GM21717 (cell line): ENCODE results near the gene AGAP1.

ENCODE experiments used
- ATAC-seq: cut with Tn5 transposase; IDR thresholded peaks from one replicate; pipeline ENCODE4 v1.9.1; 2021; ENCODE audit warnings: mild to moderate bottlenecking, moderate library complexity; ENCODE audit not compliant: unreplicated experiment

AGAP1 gene

DNA sequence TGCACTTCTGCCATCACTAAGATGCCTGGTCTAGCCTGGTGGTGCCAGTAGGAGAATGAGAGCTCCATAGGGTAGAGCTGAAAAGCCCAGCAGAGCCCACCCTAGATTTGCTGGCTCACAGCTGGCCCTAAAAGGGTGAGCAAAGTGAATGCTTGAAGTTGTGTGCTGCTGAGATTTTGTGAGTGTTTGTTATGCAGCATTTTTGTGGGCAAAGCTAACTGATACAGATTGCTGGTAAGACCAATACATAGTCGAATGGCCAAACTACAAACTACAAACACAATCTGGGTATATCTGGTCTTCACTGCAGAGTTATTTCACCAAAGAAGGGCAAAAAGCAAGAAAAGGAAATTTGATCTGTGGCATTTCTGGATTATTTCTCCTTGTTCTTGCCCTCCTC, 7.1 kb upstream of the AGAP1 start:
- no peak for ATAC-seq

GRCh38 chr2:235489897-235490296, 3.9 kb upstream of the AGAP1 start:
- no peak for ATAC-seq

DNA sequence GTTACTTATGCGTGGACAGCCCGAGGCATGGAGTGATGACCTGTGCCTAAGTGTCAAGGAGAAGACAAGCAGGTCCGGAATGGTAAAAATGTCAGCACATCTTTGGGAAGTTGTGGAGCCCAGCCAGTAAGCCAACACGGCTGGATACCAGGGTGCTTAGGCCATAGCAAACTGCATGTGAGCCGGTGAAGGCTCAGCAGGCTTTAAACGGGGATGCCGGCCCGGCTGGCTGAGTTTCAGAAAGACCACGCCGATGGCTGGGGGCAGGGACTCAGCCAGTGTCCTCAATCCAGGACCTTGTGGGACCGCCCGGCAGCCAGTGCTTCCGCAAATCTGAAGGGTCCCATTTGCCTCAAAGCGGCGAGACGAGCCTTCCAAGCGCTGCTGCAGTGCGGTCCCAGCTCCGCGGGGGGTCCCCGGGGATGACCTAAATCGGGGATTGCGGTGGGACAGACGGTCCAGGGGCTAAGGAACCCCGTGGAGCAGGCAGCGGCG, 946 bp upstream of the AGAP1 start:
- ATAC-seq: no peak

GRCh38 chr2:235493402-235493774, 455 bp upstream of the AGAP1 start:
- ATAC-seq: no peak

DNA sequence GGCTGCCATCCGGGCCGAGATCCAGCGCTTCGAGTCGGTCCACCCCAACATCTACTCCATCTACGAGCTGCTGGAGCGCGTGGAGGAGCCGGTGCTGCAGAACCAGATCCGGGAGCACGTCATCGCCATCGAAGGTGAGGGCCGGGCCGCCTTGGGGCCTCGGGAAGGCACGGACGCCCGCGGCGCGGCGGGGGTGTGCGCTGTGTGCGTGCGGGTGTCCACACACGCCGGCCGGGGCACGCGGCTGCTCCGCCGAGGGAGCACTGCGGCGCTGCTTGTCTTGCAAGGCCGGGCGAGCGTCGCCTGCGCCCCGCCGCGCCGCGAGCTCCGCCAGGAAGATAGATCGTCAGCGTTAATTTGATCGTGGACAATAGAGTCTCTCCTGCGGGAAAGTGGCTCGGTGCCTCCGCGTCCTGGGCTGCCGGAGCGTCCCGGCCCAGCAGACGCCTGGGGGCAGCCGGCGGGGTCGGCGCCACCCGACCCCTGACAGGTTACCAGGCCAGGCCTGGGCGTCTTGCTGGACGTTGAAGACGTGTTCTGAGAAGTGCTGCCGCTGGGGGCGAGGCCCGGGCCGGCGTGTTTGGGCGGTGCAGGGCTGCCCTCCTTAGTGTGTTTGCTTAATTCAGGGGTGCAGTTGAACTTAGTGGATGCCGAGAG, 1.0 kb downstream of the AGAP1 start:
- no peak for ATAC-seq

- no peak for ATAC-seq
These were observed 1.8 kb downstream of the AGAP1 start for GRCh38 chr2:235495373-235496238.

DNA sequence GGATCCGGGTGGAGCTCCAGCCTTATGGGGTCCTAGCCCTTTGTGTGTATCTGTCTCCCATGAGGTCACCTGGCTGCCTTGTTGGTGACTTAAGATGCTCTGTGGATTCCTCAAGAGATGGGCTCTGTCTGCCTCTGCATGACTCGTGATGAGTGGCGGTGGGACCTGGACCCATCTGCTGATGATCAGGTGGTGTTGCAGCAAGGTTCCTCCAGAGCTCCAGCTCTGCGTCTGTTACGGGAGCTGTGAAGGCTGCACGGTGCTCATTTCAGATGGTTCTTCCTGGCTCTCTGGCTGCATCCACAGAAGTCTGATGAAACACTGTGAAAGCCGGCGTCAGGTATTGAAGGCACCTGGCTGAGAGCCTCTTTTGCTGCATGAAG, 2.4 kb downstream of the AGAP1 start:
- no peak for ATAC-seq

- ATAC-seq: no peak
These were observed 3.3 kb downstream of the AGAP1 start for GRCh38 chr2:235497096-235497495.

- no peak for ATAC-seq
These were observed 4.7 kb downstream of the AGAP1 start for GRCh38 chr2:235498541-235498940.

DNA sequence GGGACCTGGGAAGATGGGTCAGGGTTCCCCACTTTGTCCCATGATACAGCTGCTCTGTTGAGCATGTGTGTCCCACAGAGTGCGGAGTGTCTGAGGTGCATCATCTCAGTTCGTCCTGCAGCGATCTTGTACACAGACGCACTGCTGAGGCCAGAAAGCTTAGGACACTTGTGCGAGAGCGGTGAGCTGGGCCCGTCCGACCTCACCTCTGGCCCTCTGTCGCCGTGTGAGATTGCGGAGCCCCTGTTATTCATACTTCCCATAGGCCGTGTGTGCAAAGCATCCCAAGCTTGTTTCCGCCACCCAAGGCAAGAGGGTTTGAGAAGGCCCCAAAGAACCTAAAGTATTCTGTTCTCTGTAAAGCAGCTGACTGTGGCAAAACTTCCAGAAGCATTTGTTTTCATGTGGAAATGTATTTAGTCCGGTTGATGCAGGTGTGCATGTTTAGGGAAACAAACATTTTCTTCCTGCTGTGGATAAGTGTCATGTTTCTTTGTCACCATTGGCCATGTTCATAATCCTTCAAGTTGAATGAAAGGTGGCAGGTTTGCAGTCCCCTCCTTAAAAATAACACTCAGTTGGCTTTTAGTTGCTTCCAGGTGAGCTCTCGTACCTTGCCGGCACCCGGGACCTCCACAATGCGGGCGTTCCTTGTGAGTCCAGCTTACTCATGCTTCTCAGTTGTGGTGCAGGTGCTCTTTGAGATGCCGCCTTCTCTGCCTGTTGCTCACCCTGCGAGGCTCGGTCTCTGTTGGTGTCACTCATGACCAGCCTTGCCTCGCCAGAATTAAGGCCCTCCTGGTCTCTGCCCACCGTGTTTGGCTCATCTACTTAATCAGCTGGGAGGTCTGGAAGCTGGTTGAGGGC, 5.3 kb downstream of the AGAP1 start:
- no peak for ATAC-seq

GRCh38 chr2:235500110-235500760, 6.4 kb downstream of the AGAP1 start:
- no peak for ATAC-seq

DNA sequence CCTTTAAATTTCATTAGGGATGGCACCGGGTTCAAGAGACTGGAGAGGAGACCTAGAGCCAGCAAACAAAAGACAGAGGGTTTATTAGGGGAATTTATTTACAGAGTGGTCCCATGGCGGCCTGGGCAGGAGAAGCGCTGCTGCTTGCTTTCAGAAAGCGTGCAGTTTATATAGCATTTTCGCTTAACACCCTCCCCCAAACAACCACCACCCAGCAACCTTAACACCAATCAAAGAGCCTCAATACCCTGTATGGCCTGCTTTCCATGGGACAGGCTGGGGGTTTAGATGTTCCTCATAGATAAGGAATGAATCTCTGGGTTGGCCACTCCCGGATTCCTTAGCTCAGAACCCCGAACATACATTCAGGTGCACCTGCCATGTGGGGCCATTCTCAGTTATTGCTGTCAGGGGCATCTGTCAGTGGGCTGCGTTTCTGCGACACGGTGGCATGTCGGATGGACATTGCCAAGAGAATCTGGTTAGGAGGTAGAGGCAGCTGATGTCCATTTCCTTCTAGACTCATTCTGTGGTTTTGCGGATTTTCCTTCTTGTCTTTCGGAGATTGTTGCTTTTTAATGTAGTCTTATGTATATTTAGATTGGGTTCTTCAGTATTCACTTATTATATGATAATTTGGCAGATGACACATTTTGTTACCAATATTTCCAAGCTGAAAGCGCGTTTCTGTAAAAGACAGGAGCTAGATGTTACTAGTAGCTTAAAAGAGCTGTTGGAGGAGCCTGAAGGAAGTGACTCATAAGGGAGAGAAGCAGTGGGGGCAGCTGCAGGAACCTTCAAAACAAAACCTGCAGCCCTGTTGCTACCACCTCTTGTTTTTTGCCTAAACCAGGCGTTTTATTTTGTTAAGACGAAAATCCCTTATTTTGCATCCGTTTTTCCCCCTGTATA, 7.2 kb downstream of the AGAP1 start:
- no peak for ATAC-seq

DNA sequence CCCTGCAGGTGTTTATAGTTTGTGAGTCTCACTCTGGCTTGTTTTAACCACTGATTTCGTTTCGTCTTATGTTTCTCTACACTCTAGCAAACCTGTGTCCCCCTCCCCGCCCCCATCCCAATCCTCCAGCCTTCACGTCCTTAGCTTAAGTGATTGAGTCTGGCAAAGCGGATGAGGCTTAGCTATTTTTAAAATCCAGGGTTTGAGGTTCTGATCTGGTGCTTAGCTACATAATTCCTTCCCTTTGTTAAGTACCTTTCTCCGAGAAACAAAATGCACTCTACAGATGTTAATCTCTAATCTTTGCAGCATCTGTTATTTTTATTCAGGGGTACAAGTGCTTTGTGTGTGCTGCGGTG, 7.8 kb downstream of the AGAP1 start:
- no peak for ATAC-seq

DNA sequence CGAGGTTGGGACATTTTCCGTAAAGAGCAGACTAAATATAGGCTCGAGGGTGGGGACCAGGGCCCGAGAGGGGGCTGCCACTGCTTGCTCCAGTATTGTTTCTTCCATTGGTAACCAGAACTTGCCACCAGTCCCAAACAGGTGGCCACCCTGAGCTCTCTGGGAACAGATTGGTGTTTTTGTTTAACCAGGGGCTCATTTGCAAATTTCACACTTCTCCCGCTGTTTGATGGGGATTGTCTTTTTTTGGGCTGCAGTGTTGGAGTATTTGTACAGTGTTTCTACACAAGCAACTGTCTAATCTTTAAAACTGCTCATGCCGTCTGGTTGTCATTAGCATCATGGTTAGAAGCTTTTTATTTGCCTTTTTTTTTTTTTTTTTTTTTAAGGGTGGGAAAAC, 8.5 kb downstream of the AGAP1 start:
- ATAC-seq: no peak

DNA sequence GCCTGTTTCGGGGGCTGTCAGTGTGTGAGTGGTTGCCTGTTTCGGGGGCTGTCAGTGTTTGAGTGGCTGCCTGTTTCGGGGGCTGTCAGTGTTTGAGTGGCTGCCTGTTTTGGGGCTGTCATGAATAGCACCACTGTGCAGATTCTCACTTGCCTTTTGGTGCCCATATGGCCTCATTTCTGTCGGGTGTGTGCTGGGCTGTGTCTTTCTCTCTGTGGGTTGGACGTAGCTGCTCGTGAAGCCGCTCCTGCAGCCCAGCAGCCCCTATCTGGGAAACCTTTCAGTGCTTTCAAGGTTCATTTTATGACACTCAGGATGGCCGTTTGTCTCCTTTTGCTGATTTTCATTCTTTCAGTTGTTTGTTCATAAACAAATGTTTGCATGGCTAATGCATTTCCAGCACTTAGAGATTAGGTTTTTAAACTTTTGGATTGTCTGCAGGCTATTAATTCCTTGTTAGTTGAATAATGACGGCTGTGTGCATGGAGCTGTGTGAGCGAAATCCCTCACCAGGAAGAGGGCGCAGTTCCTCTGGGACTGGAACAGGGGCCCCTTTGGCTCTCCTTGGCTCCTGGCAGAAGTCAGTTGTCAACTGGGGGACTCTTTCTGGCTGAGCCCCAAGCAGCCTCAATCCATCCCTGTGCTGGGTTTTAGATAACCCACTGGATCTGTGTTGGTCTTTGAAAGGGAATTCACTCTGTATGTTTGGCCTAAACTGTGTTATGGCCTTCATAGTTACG, 10.8 kb downstream of the AGAP1 start:
- ATAC-seq: no peak

- no peak for ATAC-seq
These were observed 11.4 kb downstream of the AGAP1 start for GRCh38 chr2:235505181-235505741.

- no peak for ATAC-seq
These were observed 12.6 kb downstream of the AGAP1 start for GRCh38 chr2:235506291-235506996.

DNA sequence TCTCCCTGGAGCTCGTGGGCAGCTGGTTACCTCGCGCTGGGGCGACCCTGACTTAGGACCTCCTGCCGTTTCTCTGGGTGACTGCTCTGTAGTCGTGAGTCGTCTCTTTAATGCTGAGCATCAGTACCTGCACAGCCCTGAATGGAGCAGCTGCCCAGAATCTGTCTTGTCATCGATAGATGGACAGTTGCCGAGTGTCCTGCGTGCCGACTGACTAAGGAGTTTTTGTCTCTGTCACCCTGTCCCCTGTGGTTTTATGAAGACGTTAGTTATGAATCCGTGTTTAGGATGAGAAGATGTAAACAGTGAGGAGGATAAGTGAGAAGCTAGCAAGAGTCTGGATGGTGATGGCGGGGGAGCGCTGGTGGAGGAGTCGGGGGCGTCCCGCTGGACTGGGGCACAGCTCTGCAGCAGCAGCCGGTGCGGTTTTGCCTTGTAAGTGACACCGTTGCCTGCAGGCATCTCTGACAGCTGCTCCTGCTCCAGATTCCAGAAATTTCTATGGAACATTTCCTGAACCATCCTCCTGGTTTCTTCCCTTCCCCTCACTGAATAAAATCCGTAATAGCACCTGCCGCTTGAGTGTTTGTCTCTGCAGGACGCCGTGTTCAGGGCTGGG, 13.3 kb downstream of the AGAP1 start:
- no peak for ATAC-seq
